ENCODE results near the gene CFAP141. TPM values are rescaled to one million over a fixed set of nuclear protein-coding genes. Genes with fewer than 3 reads are reported as not detected.

Gene CFAP141
- total and polyA plus RNA-seq, 4 donors = not detected

DNA sequence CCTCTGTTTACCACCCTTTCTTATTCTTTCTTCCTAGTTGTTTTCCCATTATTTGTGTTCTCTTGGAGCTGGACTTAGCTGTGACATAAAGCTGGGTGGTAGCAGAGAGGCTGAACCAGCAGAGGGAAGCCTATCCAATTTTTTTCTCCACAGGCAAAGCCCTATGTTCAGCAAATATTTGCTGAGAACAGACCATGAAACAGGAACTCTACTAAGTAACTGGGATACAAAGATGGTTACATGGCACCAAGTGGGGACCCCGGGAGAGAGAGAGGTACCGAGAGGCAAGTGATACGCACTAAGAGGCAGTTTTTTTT, 6.6 kb downstream of the CFAP141 start:
- no peaks in the 10 kb centered on the region for H3K36me3 ChIP-seq (ENCODE audit: control insufficient read depth in 4 of 4, insufficient read depth in 3 of 4, low read depth in 1 of 4, low read length in 3 of 4)
- WGBS = 76% methylated on average over 3 of the region's 3 CpGs
- no peak for DNase-seq (ENCODE audit: low spot score)
- H3K4me3 ChIP-seq (ENCODE audit: low read depth in 1 of 3, low read length in 3 of 3) = no peak overlapping the region
- TF ChIP-seq, protein P1, sequence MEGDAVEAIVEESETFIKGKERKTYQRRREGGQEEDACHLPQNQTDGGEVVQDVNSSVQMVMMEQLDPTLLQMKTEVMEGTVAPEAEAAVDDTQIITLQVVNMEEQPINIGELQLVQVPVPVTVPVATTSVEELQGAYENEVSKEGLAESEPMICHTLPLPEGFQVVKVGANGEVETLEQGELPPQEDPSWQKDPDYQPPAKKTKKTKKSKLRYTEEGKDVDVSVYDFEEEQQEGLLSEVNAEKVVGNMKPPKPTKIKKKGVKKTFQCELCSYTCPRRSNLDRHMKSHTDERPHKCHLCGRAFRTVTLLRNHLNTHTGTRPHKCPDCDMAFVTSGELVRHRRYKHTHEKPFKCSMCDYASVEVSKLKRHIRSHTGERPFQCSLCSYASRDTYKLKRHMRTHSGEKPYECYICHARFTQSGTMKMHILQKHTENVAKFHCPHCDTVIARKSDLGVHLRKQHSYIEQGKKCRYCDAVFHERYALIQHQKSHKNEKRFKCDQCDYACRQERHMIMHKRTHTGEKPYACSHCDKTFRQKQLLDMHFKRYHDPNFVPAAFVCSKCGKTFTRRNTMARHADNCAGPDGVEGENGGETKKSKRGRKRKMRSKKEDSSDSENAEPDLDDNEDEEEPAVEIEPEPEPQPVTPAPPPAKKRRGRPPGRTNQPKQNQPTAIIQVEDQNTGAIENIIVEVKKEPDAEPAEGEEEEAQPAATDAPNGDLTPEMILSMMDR (IDR thresholded peaks at IDR 0.05; ENCODE audit: low read depth, low read length, missing input control) = peak; percentile 14
- TF ChIP-seq FOXA2 (IDR thresholded peaks at IDR 0.05) = no peak
- H3K27ac ChIP-seq (ENCODE audit: low read depth in 1 of 2, low read length in 2 of 2) = no peak overlapping the region
- H3K27me3 ChIP-seq (ENCODE audit: control insufficient read depth in 4 of 4, insufficient read depth in 4 of 4, low read length in 3 of 4) = no peaks in the 10 kb centered on the region
- H3K4me1 ChIP-seq (ENCODE audit: control insufficient read depth in 4 of 4, insufficient read depth in 4 of 4, low read length in 3 of 4) = peaks cover 0 to 7% (median 5%) of the 10 kb centered on the region in 4 donors
- H3K9ac ChIP-seq (ENCODE audit: low read depth in 1 of 2, low read length in 2 of 2) = no peak overlapping the region
- no peaks in the 10 kb centered on the region for H3K9me3 ChIP-seq (ENCODE audit: control insufficient read depth in 4 of 4, low read length in 3 of 4)

DNA sequence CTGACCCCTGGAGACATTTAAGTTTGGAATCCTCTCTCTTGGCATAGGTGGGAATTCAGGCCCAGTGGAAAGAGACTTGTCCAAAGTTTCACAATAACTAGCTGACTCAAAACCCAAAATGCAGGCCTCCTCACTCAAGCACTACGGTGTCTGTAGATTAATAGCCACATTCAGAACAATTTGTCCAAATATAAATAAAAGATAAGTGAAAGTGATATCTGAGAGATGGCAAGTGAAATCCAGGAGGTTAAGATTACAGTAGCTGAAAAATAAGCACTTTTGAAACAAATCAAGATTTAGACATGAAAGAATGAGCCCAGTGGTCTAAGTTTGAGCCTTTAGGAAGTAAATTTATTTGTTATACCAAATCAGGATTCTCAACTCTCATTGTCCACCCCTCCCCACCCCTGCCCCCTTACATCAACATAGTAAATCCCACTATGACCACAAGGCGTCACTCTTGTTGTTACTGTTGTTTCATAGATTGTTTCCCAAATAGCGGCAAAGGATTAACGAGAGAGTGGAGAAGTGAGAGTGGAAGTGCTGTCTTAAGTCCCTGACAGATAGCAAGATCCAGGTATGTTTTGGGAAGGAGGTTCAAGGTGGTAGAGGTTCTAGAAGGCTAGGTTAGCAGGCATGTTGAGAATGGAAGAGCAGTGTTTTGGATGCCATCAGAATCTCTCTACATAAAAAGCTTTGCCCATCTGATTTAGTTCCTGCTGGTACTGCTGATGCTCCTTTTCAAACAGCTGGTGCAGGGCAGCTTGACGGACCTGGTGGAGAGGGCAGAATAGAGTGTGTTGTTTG, 7.2 kb downstream of the CFAP141 start:
- Histone ChIP-seq H3K9ac (ENCODE audit: low read depth in 1 of 2, low read length in 2 of 2) (no peak overlapping the region), H3K9me3 (ENCODE audit: control insufficient read depth in 4 of 4, low read length in 3 of 4) (no peaks in the 10 kb centered on the region), H3K36me3 (ENCODE audit: control insufficient read depth in 4 of 4, insufficient read depth in 3 of 4, low read depth in 1 of 4, low read length in 3 of 4) (no peaks in the 10 kb centered on the region), H3K27ac (ENCODE audit: low read depth in 1 of 2, low read length in 2 of 2) (no peak overlapping the region), H3K27me3 (ENCODE audit: control insufficient read depth in 4 of 4, insufficient read depth in 4 of 4, low read length in 3 of 4) (no peaks in the 10 kb centered on the region), H3K4me3 (ENCODE audit: low read depth in 1 of 3, low read length in 3 of 3) (no peak overlapping the region), H3K4me1 (ENCODE audit: control insufficient read depth in 4 of 4, insufficient read depth in 4 of 4, low read length in 3 of 4) (peaks cover 0 to 7% (median 5%) of the 10 kb centered on the region in 4 donors)
- TF ChIP-seq TAF1 (conservative IDR thresholded peaks at IDR 0.05) (no peak), RAD21 (IDR thresholded peaks at IDR 0.05) (peak; percentile 73 to 82), FOXA1 (IDR thresholded peaks at IDR 0.05) (no peak)
- TF ChIP-seq, protein P1 (IDR thresholded peaks at IDR 0.05; ENCODE audit: low read depth, low read length, missing input control) = peak; percentile 56
- WGBS = 5% methylated on average over 5 of the region's 5 CpGs
- no peak for DNase-seq (ENCODE audit: low spot score)

DNA sequence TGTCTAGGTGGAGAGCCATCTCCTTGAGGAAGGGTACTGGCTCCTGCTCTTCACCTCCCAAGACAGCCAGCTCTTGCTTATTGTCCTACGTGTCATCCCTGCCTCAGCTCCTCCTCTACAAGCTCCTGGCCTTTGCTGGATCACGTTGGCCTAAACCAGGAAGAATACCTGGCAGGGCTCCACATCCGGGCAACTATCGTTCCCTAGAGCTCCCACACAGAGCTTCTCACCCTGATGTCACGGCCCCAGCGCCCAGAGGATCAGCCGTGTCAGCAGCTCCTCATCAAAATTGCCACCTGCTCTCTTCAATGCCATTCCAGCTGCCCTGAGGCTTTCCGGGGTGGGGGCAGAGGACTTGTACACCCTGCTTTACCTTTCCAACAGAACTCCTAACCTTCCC, 12.3 kb downstream of the CFAP141 start:
- H3K36me3 ChIP-seq (ENCODE audit: control insufficient read depth in 4 of 4, insufficient read depth in 3 of 4, low read depth in 1 of 4, low read length in 3 of 4) = no peaks in the 10 kb centered on the region
- DNase-seq (ENCODE audit: low spot score) = no peak
- H3K27me3 ChIP-seq (ENCODE audit: control insufficient read depth in 4 of 4, insufficient read depth in 4 of 4, low read length in 3 of 4) = no peaks in the 10 kb centered on the region
- no peak overlapping the region for H3K27ac ChIP-seq (ENCODE audit: low read depth in 1 of 2, low read length in 2 of 2)
- H3K4me1 ChIP-seq (ENCODE audit: control insufficient read depth in 4 of 4, insufficient read depth in 4 of 4, low read length in 3 of 4) = no peaks in the 10 kb centered on the region
- 50% methylated on average over 8 of the region's 8 CpGs for WGBS
- no peak overlapping the region for H3K9ac ChIP-seq (ENCODE audit: low read depth in 1 of 2, low read length in 2 of 2)
- H3K9me3 ChIP-seq (ENCODE audit: control insufficient read depth in 4 of 4, low read length in 3 of 4) = no peaks in the 10 kb centered on the region
- H3K4me3 ChIP-seq (ENCODE audit: low read depth in 1 of 3, low read length in 3 of 3) = no peak overlapping the region
- no peak for TF ChIP-seq HNF4A (conservative IDR thresholded peaks at IDR 0.05)
- TF ChIP-seq, protein P2, sequence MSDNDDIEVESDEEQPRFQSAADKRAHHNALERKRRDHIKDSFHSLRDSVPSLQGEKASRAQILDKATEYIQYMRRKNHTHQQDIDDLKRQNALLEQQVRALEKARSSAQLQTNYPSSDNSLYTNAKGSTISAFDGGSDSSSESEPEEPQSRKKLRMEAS (IDR thresholded peaks at IDR 0.05) = no peak
- no peak for TF ChIP-seq RAD21 (IDR thresholded peaks at IDR 0.05)
- TF ChIP-seq, protein P3, sequence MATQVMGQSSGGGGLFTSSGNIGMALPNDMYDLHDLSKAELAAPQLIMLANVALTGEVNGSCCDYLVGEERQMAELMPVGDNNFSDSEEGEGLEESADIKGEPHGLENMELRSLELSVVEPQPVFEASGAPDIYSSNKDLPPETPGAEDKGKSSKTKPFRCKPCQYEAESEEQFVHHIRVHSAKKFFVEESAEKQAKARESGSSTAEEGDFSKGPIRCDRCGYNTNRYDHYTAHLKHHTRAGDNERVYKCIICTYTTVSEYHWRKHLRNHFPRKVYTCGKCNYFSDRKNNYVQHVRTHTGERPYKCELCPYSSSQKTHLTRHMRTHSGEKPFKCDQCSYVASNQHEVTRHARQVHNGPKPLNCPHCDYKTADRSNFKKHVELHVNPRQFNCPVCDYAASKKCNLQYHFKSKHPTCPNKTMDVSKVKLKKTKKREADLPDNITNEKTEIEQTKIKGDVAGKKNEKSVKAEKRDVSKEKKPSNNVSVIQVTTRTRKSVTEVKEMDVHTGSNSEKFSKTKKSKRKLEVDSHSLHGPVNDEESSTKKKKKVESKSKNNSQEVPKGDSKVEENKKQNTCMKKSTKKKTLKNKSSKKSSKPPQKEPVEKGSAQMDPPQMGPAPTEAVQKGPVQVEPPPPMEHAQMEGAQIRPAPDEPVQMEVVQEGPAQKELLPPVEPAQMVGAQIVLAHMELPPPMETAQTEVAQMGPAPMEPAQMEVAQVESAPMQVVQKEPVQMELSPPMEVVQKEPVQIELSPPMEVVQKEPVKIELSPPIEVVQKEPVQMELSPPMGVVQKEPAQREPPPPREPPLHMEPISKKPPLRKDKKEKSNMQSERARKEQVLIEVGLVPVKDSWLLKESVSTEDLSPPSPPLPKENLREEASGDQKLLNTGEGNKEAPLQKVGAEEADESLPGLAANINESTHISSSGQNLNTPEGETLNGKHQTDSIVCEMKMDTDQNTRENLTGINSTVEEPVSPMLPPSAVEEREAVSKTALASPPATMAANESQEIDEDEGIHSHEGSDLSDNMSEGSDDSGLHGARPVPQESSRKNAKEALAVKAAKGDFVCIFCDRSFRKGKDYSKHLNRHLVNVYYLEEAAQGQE (IDR thresholded peaks at IDR 0.05) = no peak
- TF ChIP-seq HNF4G (IDR thresholded peaks at IDR 0.05) = no peak
- TF ChIP-seq JUND (IDR thresholded peaks at IDR 0.05) = no peak
- no peak for TF ChIP-seq NR2F2 (IDR thresholded peaks at IDR 0.05)
- TF ChIP-seq, protein P4, sequence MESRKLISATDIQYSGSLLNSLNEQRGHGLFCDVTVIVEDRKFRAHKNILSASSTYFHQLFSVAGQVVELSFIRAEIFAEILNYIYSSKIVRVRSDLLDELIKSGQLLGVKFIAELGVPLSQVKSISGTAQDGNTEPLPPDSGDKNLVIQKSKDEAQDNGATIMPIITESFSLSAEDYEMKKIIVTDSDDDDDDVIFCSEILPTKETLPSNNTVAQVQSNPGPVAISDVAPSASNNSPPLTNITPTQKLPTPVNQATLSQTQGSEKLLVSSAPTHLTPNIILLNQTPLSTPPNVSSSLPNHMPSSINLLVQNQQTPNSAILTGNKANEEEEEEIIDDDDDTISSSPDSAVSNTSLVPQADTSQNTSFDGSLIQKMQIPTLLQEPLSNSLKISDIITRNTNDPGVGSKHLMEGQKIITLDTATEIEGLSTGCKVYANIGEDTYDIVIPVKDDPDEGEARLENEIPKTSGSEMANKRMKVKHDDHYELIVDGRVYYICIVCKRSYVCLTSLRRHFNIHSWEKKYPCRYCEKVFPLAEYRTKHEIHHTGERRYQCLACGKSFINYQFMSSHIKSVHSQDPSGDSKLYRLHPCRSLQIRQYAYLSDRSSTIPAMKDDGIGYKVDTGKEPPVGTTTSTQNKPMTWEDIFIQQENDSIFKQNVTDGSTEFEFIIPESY (IDR thresholded peaks at IDR 0.05) = no peak
- TF ChIP-seq RXRA (IDR thresholded peaks at IDR 0.05) = no peak
- no peak for TF ChIP-seq TAF1 (conservative IDR thresholded peaks at IDR 0.05)
